Naive B cell (primary cell): Measurements from ENCODE around the gene TRIP6. TPM values are rescaled to one million over a fixed set of nuclear protein-coding genes. Genes with fewer than 3 reads are reported as not detected.

Experiments used
- ATAC-seq, 2 donors: fragments of 150-1000 bp; cut with Tn5 transposase; 2 replicates each; pipeline ENCODE4 v1.10.0; 2021; ENCODE audit warnings: low read depth in 2 of 2, mild to moderate bottlenecking in 2 of 2, moderate library complexity in 2 of 2
- DNase-seq: peaks from one replicate; pipeline ENCODE4 v3.0.0; 2022
- H3K27ac Mint-ChIP-seq, 6 donors: one replicate each; pipeline ENCODE4 v1.8.0; 2020 to 2022; ENCODE audit warnings: mild to moderate bottlenecking in 6 of 6, mixed read lengths in 6 of 6, moderate library complexity in 5 of 6, inconsistent platforms in 2 of 6
- H3K27me3 Mint-ChIP-seq, 3 donors: one replicate each; pipeline ENCODE4 v1.8.0; 2021 to 2022; ENCODE audit warnings: mixed read lengths in 3 of 3, mild to moderate bottlenecking in 1 of 3
- H3K36me3 Mint-ChIP-seq, 2 donors: one replicate each; pipeline ENCODE4 v1.8.0; 2020 to 2022; ENCODE audit warnings: mixed read lengths in 2 of 2, inconsistent platforms in 1 of 2, mild to moderate bottlenecking in 1 of 2
- H3K4me1 Mint-ChIP-seq, 3 donors: one replicate each; pipeline ENCODE4 v1.8.0; 2020 to 2022; ENCODE audit warnings: mixed read lengths in 3 of 3, inconsistent platforms in 1 of 3, mild to moderate bottlenecking in 1 of 3, moderate library complexity in 1 of 3
- H3K4me3 Mint-ChIP-seq, 8 donors: one replicate each; pipeline ENCODE4 v1.8.0; 2020 to 2022; ENCODE audit warnings: mild to moderate bottlenecking in 8 of 8, mixed read lengths in 8 of 8, moderate library complexity in 8 of 8, inconsistent platforms in 2 of 8
- H3K9me3 Mint-ChIP-seq, 7 donors: one replicate each; pipeline ENCODE4 v1.8.0; 2020 to 2022; ENCODE audit warnings: mixed read lengths in 7 of 7, mild to moderate bottlenecking in 5 of 7, inconsistent platforms in 2 of 7, moderate library complexity in 1 of 7
- polyA plus RNA-seq, 6 donors: library from polyadenylated mRNA; unstranded; fragments of 300-500 nt; fragmentation: Illumina TruSeq; gene quantifications; one replicate each; pipeline ENCODE4 v1.2.3, GENCODE V29; 2021; ENCODE audit warnings: low read depth in 6 of 6

The TRIP6 gene
- polyA plus RNA-seq, 6 donors from 2014 or later, result 2.1 to 5.7 (median 3.4) TPM

DNA sequence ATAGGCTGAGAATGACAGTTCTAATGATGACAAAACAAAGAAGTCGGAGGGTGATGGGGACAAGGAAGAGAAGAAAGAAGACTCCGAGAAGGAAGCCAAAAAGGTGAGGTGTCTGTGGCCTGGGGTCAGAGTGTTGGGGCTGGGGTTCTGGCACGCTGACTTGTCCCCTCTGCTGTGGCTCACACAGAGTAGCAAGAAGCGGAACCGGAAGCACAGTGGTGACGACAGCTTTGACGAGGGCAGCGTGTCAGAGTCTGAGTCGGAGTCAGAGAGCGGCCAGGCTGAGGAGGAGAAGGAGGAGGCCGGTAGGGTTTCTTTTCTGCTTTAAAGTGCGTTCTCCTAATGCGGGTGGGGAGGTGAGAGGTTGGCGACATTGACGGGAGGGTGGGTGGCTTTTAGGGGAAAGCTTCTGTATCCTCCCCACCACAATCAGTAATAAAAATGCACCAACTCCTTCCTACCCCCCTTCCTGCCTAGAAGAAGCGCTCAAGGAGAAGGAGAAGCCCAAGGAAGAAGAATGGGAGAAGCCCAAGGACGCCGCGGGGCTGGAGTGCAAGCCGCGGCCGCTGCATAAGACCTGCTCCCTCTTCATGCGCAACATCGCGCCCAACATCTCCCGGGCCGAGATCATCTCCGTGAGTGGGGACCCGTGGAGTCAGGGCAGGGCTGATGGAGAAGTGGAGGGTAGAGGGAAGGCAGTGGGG lies 17.7 kb downstream of the TRIP6 start:
- peaks cover 53 to 69% (median 62%) of the 10 kb centered on the region in 3 donors for H3K4me1 Mint-ChIP-seq
- DNase-seq, result no peak
- H3K4me3 Mint-ChIP-seq, result peak overlapping the region in 3 of 8 donors; percentile 37 to 70 (median 38)
- H3K36me3 Mint-ChIP-seq, result peaks cover 16 to 65% of the 10 kb centered on the region in 2 donors
- no peak for ATAC-seq
- H3K27me3 Mint-ChIP-seq, result no peaks in the 10 kb centered on the region
- peak overlapping the region in 1 of 6 donors; percentile 88 for H3K27ac Mint-ChIP-seq
- peaks cover 0 to 2% (median 0%) of the 10 kb centered on the region in 7 donors for H3K9me3 Mint-ChIP-seq

DNA sequence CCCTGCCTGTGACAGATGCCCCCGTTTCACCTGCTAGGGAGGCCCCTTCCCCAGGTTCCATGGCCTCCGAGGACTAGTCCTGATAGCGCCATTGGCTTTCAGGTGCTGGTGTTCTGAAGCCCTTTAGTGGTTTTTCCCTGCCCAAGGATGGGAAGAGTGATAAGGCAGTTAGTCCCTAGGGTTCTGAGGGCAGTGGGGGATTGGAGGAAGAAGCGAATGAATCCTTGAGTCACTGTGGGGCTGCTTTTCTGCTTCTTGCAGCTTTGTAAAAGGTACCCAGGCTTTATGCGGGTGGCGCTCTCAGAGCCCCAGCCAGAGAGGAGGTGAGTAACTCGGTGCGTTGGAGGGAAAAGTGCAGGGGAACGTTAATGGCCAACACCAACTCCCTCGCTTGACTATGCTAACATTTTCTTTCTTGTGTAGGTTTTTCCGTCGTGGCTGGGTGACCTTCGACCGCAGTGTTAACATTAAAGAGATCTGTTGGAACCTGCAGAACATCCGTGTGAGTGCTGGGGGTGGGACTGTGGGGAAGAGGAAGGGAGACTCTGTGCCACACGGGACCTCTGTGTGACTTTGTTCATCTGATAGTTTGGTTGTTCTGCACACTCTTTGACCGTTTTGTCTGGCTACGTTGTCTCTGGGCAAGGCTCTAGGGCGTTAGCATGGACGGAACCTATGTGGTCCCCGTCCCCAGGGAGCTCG lies 18.4 kb downstream of the TRIP6 start:
- peaks cover 13 to 62% of the 10 kb centered on the region in 2 donors for H3K36me3 Mint-ChIP-seq
- H3K4me3 Mint-ChIP-seq, result peak overlapping the region in 4 of 8 donors; percentile 13 to 70 (median 49)
- peaks cover 0 to 7% (median 6%) of the 10 kb centered on the region in 3 donors for H3K27me3 Mint-ChIP-seq
- H3K9me3 Mint-ChIP-seq, result peaks cover 0 to 2% (median 0%) of the 10 kb centered on the region in 7 donors
- ATAC-seq, result no peak
- H3K4me1 Mint-ChIP-seq, result peaks cover 55 to 69% (median 63%) of the 10 kb centered on the region in 3 donors
- peak overlapping the region in 2 of 6 donors; percentile 74 to 81 for H3K27ac Mint-ChIP-seq
- DNase-seq, result no peak

DNA sequence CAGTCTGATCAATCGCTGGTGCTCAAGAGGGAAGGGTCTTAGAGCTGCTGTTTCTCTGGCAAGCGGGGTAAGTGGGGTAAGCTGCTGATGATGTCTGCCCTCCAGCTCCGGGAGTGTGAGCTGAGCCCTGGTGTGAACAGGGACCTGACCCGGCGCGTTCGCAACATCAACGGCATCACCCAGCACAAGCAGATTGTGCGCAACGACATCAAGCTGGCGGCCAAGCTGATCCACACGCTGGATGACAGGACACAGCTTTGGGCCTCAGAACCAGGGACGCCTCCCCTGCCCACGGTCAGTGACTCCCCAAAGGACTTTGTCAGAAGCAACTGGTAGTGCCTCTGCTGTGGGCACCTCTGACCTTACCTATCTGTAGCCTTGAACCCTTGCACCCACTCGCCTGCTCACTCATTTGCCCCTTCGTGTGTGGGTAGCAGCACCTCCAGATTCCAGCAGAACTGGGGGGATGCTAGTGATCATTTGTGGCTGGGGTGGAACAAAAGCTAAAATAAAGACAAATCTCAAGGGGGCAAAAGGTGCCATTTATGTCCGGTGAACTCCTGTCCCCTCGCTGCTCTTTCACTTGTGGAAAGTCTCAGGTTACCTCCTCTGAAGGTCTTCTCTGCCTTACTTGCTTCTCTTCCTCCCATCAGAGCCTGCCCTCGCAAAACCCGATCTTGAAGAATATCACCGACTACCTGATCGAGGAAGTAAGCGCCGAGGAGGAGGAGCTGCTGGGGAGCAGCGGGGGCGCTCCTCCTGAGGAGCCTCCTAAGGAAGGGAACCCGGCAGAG lies 19.2 kb downstream of the TRIP6 start:
- H3K27ac Mint-ChIP-seq, result peak overlapping the region in 5 of 6 donors; percentile 15 to 98 (median 74)
- ATAC-seq (no peak), DNase-seq (no peak)
- H3K9me3 Mint-ChIP-seq, result peaks cover 0 to 2% (median 0%) of the 10 kb centered on the region in 7 donors
- H3K27me3 Mint-ChIP-seq, result peaks cover 1 to 14% (median 14%) of the 10 kb centered on the region in 3 donors
- peaks cover 56 to 73% (median 66%) of the 10 kb centered on the region in 3 donors for H3K4me1 Mint-ChIP-seq
- peak overlapping the region in 4 of 8 donors; percentile 36 to 89 (median 79) for H3K4me3 Mint-ChIP-seq
- H3K36me3 Mint-ChIP-seq, result peaks cover 13 to 59% of the 10 kb centered on the region in 2 donors

DNA sequence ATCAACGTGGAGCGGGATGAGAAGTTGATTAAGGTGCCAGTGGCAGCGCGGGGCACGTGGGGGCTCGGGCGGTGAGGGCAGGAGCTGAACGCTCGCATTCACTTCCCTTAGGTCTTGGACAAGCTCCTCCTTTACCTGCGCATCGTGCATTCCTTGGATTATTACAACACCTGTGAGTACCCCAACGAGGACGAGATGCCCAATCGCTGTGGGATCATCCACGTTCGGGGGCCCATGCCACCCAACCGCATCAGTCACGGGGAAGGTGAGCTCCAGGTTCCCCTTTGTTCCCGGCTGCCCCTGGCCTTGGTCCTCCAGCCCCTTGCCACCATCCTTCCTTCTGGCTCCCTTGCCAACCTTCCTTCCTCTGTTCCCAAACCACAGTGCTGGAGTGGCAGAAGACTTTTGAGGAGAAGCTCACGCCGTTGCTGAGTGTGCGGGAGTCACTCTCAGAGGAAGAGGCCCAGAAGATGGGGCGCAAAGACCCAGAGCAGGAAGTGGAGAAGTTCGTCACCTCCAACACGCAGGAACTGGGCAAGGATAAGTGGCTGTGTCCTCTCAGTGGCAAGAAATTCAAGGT lies 19.8 kb downstream of the TRIP6 start:
- H3K4me1 Mint-ChIP-seq, result peaks cover 62 to 74% (median 65%) of the 10 kb centered on the region in 3 donors
- H3K36me3 Mint-ChIP-seq, result peaks cover 13 to 54% of the 10 kb centered on the region in 2 donors
- ATAC-seq, result peak; percentile 5 to 13

DNA sequence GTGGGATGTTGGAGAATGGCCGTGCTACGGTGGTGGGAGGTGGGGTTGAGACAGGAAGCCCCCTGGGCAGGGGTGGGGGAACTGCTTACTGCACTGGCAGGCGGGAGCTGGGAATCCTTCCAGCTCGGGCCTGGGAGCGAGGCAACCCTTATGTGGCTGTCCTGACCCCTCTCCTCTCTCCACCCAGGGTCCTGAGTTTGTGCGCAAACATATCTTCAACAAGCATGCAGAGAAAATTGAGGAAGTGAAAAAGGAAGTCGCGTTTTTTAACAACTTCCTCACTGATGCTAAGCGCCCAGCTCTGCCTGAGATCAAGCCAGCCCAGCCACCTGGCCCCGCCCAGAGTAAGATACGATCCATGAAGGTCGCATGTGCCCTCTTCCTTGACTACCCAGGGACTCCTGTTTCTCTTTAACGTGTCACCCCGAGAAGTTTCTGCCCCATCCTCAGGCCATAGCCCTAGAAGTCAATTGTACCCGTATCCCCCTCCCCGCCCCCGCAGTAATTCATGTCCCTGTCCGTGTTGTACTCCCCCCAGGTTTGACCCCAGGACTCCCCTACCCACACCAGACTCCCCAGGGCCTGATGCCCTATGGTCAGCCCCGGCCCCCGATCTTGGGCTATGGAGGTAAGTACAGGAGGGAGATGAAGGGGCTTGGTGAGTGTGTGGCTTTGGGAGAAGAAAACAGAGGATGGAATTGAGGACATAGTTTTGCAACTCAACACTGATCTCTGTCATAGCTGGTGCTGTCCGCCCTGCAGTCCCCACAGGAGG lies 20.5 kb downstream of the TRIP6 start:
- H3K4me1 Mint-ChIP-seq, result peaks cover 63 to 74% (median 67%) of the 10 kb centered on the region in 3 donors
- H3K27ac Mint-ChIP-seq, result peak overlapping the region; percentile 84 to 98 (median 96)
- peak overlapping the region; percentile 84 to 95 (median 88) for H3K4me3 Mint-ChIP-seq
- H3K36me3 Mint-ChIP-seq, result peaks cover 13 to 53% of the 10 kb centered on the region in 2 donors
- DNase-seq (peak; percentile 86), ATAC-seq (peak; percentile 72 to 73)
- peaks cover 6 to 28% (median 27%) of the 10 kb centered on the region in 3 donors for H3K27me3 Mint-ChIP-seq
- H3K9me3 Mint-ChIP-seq, result peaks cover 0 to 2% (median 0%) of the 10 kb centered on the region in 7 donors

More for the DNA sequence above, 19.8 kb downstream of the TRIP6 start:
- DNase-seq, result no peak
- Mint-ChIP-seq H3K27me3 (peaks cover 4 to 21% (median 21%) of the 10 kb centered on the region in 3 donors), H3K4me3 (peak overlapping the region; percentile 84 to 95 (median 88)), H3K27ac (peak overlapping the region; percentile 84 to 98 (median 96)), H3K9me3 (peaks cover 0 to 2% (median 0%) of the 10 kb centered on the region in 7 donors)

DNA sequence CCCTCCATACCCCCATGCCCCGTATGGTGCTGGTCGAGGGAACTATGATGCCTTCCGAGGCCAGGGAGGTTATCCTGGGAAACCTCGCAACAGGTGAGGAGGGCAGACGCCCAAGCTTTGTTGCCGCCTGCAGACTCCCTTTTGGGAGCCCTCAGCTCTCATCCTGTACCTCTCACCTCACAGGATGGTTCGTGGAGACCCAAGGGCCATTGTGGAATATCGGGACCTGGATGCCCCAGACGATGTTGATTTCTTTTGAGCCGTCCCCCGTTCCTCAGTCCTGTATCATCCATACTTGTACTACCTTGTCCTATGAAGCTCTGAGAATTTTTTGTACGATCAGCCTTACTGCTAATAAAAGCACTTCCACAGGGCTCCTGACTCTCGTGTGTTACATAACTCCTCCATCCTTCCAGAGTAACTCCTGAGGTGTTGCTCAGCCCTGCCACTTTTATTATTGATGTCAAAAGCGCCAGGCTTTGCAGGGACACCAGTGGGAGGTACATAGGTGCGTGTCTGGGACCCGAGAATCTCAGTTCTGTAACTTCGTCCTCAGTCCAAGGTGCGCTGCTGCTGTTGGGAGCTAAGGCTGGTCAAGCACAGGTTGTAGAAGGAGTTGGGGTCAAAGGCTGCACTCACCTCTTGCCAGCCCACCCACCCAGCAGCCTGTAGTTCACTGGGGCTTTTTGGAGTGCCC lies 21.3 kb downstream of the TRIP6 start:
- peaks cover 13 to 46% of the 10 kb centered on the region in 2 donors for H3K36me3 Mint-ChIP-seq
- H3K9me3 Mint-ChIP-seq, result peaks cover 0 to 2% (median 0%) of the 10 kb centered on the region in 7 donors
- DNase-seq (no peak), ATAC-seq (no peak)
- H3K27ac Mint-ChIP-seq, result peak overlapping the region; percentile 84 to 98 (median 96)
- peak overlapping the region; percentile 81 to 95 (median 90) for H3K4me3 Mint-ChIP-seq
- H3K27me3 Mint-ChIP-seq, result peaks cover 10 to 33% (median 32%) of the 10 kb centered on the region in 3 donors
- peaks cover 60 to 68% (median 63%) of the 10 kb centered on the region in 3 donors for H3K4me1 Mint-ChIP-seq

DNA sequence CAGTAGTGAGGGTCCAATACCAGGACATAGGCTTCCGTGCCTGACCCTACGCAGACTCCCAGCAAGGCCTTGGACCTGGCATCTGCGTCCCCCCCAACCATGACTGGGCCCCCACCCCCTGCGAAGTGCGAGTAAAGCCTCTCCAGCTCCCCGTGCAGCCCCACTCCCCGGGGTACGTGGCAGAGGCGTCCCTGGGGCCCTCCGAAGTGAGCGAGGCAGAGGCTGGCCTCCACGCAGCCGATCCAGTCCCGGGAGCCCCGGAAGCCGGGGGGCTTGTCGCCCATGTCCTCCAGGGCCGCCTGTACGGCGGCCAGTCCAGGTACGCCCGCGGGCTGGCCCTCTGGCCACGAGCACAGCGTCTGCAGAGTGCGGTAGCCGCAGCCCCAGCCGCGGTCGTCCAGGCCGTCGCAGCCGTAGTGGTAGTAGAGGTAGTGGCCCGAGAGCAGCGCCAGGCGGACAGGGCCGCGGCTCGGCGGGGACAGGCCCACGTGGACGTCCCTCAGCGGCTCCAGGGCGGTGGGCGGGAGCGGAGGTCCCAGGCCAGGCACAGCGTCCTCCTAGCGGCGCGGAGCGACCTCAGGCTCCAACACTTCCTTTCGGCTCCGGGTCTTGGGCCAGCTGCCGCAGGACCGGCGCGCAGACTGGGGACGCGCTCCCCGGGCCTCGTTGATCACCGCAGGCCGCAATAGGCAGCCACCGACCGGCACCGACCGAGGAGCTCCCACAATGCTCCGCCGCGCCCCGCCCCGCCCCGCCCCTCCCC lies 22.0 kb downstream of the TRIP6 start, which contains the start of gene UFSP1:
TSS of gene UFSP1 (minus strand) at position 728 of the 763 bp plus-strand sequence. CDS start at position 284, 444 bp downstream.
- peaks cover 10 to 40% (median 38%) of the 10 kb centered on the region in 3 donors for H3K27me3 Mint-ChIP-seq
- no peak for DNase-seq
- peak within 1 kb of the TSS; percentile 31 to 95 (median 84) for H3K27ac Mint-ChIP-seq
- H3K4me1 Mint-ChIP-seq, result peaks cover 61 to 64% (median 62%) of the 10 kb centered on the region in 3 donors
- H3K4me3 Mint-ChIP-seq, result peak within 1 kb of the TSS; percentile 86 to 95 (median 91)
- peaks cover 13 to 38% of the 10 kb centered on the region in 2 donors for H3K36me3 Mint-ChIP-seq
- peaks cover 0 to 2% (median 0%) of the 10 kb centered on the region in 7 donors for H3K9me3 Mint-ChIP-seq
- ATAC-seq, result no peak

DNA sequence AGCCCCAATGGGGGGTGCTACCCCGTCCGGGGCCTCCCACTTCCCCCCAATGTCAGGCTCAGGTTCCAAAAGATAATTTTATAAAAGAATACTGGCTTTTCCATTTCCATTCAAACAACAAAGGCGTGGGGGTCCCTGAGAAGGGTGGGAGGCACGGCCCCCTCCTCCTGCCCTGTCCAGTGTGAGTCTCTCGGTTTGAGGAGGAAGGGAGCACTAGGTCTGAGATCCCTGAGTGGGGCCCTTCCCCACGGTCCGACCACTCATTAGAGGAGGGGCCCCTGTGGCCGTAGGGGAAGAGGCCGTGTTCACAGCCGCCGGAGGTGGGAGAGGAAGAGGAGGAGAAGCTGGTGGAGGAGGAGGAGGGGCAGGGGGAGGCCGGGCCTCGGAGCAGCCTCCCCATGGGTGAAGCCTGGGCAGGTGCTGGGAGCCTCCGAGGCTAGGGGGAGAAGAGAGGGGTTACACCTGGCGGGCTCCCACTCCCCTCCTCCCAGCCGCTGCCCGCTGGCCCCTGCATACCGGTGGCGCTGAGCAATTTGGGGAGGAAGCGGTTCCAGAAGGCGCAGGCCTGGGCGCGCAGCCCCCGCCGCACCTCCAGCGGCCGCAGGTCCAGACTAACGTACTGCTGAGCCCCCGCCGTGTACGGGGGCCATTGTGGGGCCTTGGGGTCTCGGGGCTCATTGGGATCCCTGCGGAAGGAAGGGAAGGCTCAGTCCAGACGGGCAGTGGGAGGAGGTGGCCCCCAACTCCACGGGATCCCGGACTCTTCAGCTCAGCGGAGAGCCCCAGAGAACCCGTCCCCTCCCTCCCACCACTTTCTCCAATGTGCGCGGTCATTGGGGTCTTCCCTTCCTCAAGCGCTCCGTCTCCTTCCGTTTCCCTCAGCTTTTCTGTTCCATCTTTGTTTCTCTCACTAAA lies 23.7 kb downstream of the TRIP6 start:
- H3K36me3 Mint-ChIP-seq, result peaks cover 5 to 23% of the 10 kb centered on the region in 2 donors
- H3K9me3 Mint-ChIP-seq, result peaks cover 0 to 2% (median 0%) of the 10 kb centered on the region in 7 donors
- peak overlapping the region; percentile 86 to 93 (median 90) for H3K4me3 Mint-ChIP-seq
- peaks cover 49 to 55% (median 50%) of the 10 kb centered on the region in 3 donors for H3K4me1 Mint-ChIP-seq
- H3K27ac Mint-ChIP-seq, result peak overlapping the region in 2 of 6 donors; percentile 31 to 51
- ATAC-seq, result no peak
- H3K27me3 Mint-ChIP-seq, result peaks cover 11 to 50% (median 45%) of the 10 kb centered on the region in 3 donors
- no peak for DNase-seq

DNA sequence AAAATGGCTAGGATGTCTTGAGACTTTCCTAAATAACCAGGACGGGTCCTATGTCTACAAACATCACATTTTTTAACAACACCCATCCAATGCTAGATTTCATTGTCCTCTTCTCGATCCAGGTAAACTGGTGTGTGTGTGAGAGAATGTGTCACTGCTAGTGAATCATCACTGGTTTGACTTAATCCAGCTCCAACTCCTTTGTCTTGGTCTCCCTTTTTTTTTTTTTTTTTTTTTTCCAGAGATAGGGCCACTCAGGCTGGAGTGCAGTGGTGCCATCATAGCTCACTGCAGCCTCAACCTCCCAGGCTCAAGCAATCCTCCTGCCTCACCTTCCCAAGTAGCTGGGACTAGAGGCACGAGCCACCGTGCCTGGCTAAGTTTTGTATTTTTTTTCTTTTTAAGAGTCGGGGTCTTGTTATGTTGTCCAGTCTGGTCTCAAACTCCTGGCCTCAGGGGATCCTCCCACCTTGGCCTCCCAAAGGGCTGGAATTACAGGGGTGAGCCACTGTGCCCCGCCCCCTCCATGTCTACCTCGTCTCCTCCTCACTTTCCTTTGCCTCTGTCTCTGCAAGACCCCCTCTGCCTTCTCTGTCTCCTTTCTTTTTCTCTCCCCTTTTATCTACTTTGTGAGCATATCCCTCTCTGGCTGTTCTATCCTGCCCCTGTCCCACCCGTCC lies 24.5 kb downstream of the TRIP6 start:
- H3K27me3 Mint-ChIP-seq, result peaks cover 15 to 57% (median 52%) of the 10 kb centered on the region in 3 donors
- H3K9me3 Mint-ChIP-seq, result peaks cover 0 to 2% (median 0%) of the 10 kb centered on the region in 7 donors

More for the DNA sequence above, 24.5 kb downstream of the TRIP6 start:
- DNase-seq, result no peak
- Mint-ChIP-seq H3K36me3 (peaks cover 4 to 20% of the 10 kb centered on the region in 2 donors), H3K4me1 (peaks cover 48 to 54% (median 49%) of the 10 kb centered on the region in 3 donors), H3K4me3 (peak overlapping the region; percentile 47 to 88 (median 70)), H3K27ac (no peak overlapping the region)
- ATAC-seq, result no peak
